Cardiac muscle cell (in vitro differentiated cells and primary cell): ENCODE results near the gene KCNQ1. TPM values are rescaled to one million over a fixed set of nuclear protein-coding genes. Genes with fewer than 3 reads are reported as not detected.

Experiments
- DNase-seq, 2 donors: peaks; one replicate each; pipeline versions ENCODE4 v3.0.0 to v3.0.0-alpha.2; 2010 to 2017; ENCODE audit warnings: low read depth in 1 of 2, low spot score in 1 of 2
- H3K27ac ChIP-seq: fragments of 200-600 bp; sonication (generic); 2 replicates; pipeline ENCODE4 v1.5.1; 2016
- H3K27me3 ChIP-seq: fragments of 200-600 bp; sonication (generic); 2 replicates; pipeline ENCODE4 v1.6.0; 2016; ENCODE audit warnings: control low read depth
- H3K36me3 ChIP-seq: fragments of 200-600 bp; sonication (generic); 2 replicates; pipeline ENCODE4 v1.5.1; 2016; ENCODE audit warnings: control low read depth
- H3K4me1 ChIP-seq: fragments of 200-600 bp; sonication (generic); 2 replicates; pipeline ENCODE4 v1.8.1; 2017; ENCODE audit warnings: low read depth, mild to moderate bottlenecking, mixed run types
- H3K4me3 ChIP-seq: fragments of 200-600 bp; sonication (generic); 2 replicates; pipeline ENCODE4 v1.5.1; 2016; ENCODE audit warnings: mild to moderate bottlenecking
- H3K9me3 ChIP-seq: fragments of 200-600 bp; sonication (generic); 2 replicates; pipeline ENCODE4 v1.5.1; 2017; ENCODE audit warnings: low read depth, mild to moderate bottlenecking, control low read depth
- polyA plus RNA-seq: library from polyadenylated mRNA; unstranded; fragments of >200 nt; fragmentation: Nextera tagmentation; extraction: Ambion mirVana; gene quantifications from 2 replicates; pipeline ENCODE4 v1.2.1, GENCODE V29; 2016
- total RNA-seq: library from RNA; depleted of rRNA; stranded (reverse); fragments of >200 nt; gene quantifications from 2 replicates; pipeline ENCODE4 v1.2.3, GENCODE V29; 2016
- TF ChIP-seq, protein P1 (sequence below): IDR thresholded peaks from 2 replicates; pipeline ENCODE4 v1.5.1; 2012; ENCODE audit warnings: low read depth, mild to moderate bottlenecking, low read length

The KCNQ1 gene
- 7.8 and 18.6 TPM in 2 replicates for total RNA-seq
- 13.9 and 18.8 TPM in 2 replicates for polyA plus RNA-seq

DNA sequence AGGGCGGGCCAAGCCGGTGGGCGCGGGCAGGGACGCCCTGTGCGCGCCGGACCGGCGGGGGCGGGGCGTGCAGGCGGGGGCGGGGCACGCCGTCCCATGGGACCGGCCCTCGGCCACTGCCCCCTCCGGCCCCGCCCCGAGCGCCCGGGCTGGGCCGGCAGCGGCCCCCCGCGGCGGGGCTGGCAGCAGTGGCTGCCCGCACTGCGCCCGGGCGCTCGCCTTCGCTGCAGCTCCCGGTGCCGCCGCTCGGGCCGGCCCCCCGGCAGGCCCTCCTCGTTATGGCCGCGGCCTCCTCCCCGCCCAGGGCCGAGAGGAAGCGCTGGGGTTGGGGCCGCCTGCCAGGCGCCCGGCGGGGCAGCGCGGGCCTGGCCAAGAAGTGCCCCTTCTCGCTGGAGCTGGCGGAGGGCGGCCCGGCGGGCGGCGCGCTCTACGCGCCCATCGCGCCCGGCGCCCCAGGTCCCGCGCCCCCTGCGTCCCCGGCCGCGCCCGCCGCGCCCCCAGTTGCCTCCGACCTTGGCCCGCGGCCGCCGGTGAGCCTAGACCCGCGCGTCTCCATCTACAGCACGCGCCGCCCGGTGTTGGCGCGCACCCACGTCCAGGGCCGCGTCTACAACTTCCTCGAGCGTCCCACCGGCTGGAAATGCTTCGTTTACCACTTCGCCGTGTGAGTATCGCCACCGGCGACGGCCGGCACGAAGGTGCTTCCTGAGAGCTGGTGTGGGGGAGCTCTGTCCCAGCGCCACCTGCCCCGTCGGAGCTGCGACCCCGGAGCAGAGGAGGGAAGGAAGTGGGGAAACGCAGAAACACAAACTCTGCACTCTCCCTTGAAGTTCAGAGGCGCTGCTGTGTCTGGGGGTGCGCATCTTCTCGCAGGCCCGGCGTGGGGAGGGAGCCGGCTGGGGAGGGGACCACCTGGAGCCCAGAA is at the start of gene KCNQ1:
Gene KCNQ1, plus strand, starts transcription at position 188 of the 925 bp plus-strand sequence. Its CDS starts 91 bp downstream, at position 279.
- Histone ChIP-seq H3K4me1 (no peaks in the 10 kb centered on the region), H3K27me3 (peaks cover 97% of the 10 kb centered on the region), H3K4me3 (peak within 1 kb of the TSS; percentile 28), H3K27ac (no peak within 1 kb of the TSS), H3K36me3 (no peaks in the 10 kb centered on the region), H3K9me3 (no peaks in the 10 kb centered on the region)
- TF ChIP-seq, protein P1, sequence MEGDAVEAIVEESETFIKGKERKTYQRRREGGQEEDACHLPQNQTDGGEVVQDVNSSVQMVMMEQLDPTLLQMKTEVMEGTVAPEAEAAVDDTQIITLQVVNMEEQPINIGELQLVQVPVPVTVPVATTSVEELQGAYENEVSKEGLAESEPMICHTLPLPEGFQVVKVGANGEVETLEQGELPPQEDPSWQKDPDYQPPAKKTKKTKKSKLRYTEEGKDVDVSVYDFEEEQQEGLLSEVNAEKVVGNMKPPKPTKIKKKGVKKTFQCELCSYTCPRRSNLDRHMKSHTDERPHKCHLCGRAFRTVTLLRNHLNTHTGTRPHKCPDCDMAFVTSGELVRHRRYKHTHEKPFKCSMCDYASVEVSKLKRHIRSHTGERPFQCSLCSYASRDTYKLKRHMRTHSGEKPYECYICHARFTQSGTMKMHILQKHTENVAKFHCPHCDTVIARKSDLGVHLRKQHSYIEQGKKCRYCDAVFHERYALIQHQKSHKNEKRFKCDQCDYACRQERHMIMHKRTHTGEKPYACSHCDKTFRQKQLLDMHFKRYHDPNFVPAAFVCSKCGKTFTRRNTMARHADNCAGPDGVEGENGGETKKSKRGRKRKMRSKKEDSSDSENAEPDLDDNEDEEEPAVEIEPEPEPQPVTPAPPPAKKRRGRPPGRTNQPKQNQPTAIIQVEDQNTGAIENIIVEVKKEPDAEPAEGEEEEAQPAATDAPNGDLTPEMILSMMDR: no peak
- DNase-seq: peak in 1 of 2 donors; percentile 78

- Histone ChIP-seq H3K4me1 (peaks cover 7% of the 10 kb centered on the region), H3K4me3 (no peak overlapping the region), H3K9me3 (no peaks in the 10 kb centered on the region), H3K36me3 (peaks cover 10% of the 10 kb centered on the region), H3K27ac (no peak overlapping the region), H3K27me3 (no peaks in the 10 kb centered on the region)
- no peak for DNase-seq
- TF ChIP-seq, protein P1: no peak
Observed at GRCh38 chr11:2395211-2395730, 49.5 kb upstream of the KCNQ1 start.

DNA sequence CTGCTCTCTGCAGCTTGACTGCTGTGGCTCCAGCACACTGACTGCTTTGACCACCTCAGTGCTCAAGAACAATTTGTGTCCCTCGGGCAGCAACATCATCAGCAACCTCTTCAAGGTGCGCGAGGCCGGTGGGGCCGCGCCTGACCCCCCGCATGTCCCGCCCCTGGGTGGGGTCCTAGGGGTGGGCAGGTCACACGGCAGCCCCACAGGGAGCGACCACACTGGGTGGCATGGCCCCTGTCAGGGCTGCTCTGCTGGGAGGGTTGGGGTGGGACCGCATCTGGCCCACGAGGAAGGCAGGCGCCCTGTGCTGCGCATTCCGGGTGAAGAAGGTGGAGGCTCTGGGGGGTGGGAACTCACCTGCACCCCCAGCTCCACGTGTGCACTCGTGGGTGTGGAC is 49.0 kb upstream of the KCNQ1 start:
- H3K9me3 ChIP-seq: no peaks in the 10 kb centered on the region
- peaks cover 10% of the 10 kb centered on the region for H3K36me3 ChIP-seq
- H3K27me3 ChIP-seq: no peaks in the 10 kb centered on the region
- H3K27ac ChIP-seq: no peak overlapping the region
- no peak overlapping the region for H3K4me3 ChIP-seq
- TF ChIP-seq, protein P1: no peak
- H3K4me1 ChIP-seq: peaks cover 7% of the 10 kb centered on the region
- no peak for DNase-seq

GRCh38 chr11:2396471-2396870 is 48.3 kb upstream of the KCNQ1 start:
- no peaks in the 10 kb centered on the region for H3K9me3 ChIP-seq
- H3K4me3 ChIP-seq: no peak overlapping the region
- peaks cover 8% of the 10 kb centered on the region for H3K4me1 ChIP-seq
- no peak for DNase-seq
- H3K36me3 ChIP-seq: peaks cover 10% of the 10 kb centered on the region
- H3K27ac ChIP-seq: peak overlapping the region; percentile 6
- no peaks in the 10 kb centered on the region for H3K27me3 ChIP-seq
- TF ChIP-seq, protein P1: no peak

GRCh38 chr11:2397005-2397404 is 47.8 kb upstream of the KCNQ1 start:
- no peaks in the 10 kb centered on the region for H3K27me3 ChIP-seq
- peaks cover 13% of the 10 kb centered on the region for H3K4me1 ChIP-seq
- TF ChIP-seq, protein P1: no peak
- H3K27ac ChIP-seq: no peak overlapping the region
- no peaks in the 10 kb centered on the region for H3K9me3 ChIP-seq
- H3K4me3 ChIP-seq: no peak overlapping the region
- no peak for DNase-seq
- peaks cover 10% of the 10 kb centered on the region for H3K36me3 ChIP-seq
